Astrocyte of the cerebellum (primary cell): Measurements from ENCODE around the gene RNF157.

Source experiments
- DNase-seq: peaks from one replicate; pipeline ENCODE4 v3.0.0-alpha.2; 2011; ENCODE audit warnings: low read depth
- H3K4me3 ChIP-seq: 2 replicates; pipeline ENCODE4 v1.5.1; 2011; ENCODE audit warnings: mild to moderate bottlenecking, low read depth, low read length, moderate library complexity
- CTCF ChIP-seq: IDR thresholded peaks from 2 replicates; pipeline ENCODE4 v1.5.1; 2012; ENCODE audit warnings: low read length, low read depth, moderate library complexity, mild to moderate bottlenecking; ENCODE audit errors: missing control alignments
- in situ Hi-C: cut with HindIII; loops from 2 replicates; pipeline ENCODE4 v1.10.0; 2017; ENCODE audit warnings: low sequenced_read_pairs

The RNF157 gene

GRCh38 chr17:76121932-76122430 lies 118.3 kb downstream of the RNF157 start:
- no peak overlapping the region for H3K4me3 ChIP-seq
- in situ Hi-C loops = no loop called here
- DNase-seq = no peak
- no peak for TF ChIP-seq CTCF

- TF ChIP-seq CTCF = no peak
- DNase-seq = no peak
- H3K4me3 ChIP-seq = no peak overlapping the region
- in situ Hi-C loops = no loop called here
These were observed 119.7 kb downstream of the RNF157 start for GRCh38 chr17:76120658-76121008.

- no peak overlapping the region for H3K4me3 ChIP-seq
- TF ChIP-seq CTCF = no peak
- DNase-seq = no peak
- in situ Hi-C loops = no loop called here
These were observed 120.6 kb downstream of the RNF157 start for GRCh38 chr17:76119409-76120371.

- no peak for DNase-seq
- no peak overlapping the region for H3K4me3 ChIP-seq
- TF ChIP-seq CTCF = no peak
- in situ Hi-C loops = no loop called here
These were observed 125.0 kb downstream of the RNF157 start for GRCh38 chr17:76115138-76115754.

- no peak overlapping the region for H3K4me3 ChIP-seq
- in situ Hi-C loops = no loop called here
- TF ChIP-seq CTCF = no peak
- DNase-seq = no peak
These were observed 128.3 kb downstream of the RNF157 start for GRCh38 chr17:76111956-76112355.

GRCh38 chr17:76107509-76107908 lies 132.8 kb downstream of the RNF157 start:
- TF ChIP-seq CTCF = no peak
- no peak overlapping the region for H3K4me3 ChIP-seq
- no peak for DNase-seq
- in situ Hi-C loops = no loop called here
